NCI-H2107 (cell line): ENCODE data around the gene CALML6.

Experiments used
- DNase-seq: peaks from one replicate; lab custom pipeline; 2025; lab: John Stamatoyannopoulos, UW

The CALML6 gene

GRCh38 chr1:1942753-1943656 is 27.9 kb downstream of the CALML6 start:
- no peak for DNase-seq

DNA sequence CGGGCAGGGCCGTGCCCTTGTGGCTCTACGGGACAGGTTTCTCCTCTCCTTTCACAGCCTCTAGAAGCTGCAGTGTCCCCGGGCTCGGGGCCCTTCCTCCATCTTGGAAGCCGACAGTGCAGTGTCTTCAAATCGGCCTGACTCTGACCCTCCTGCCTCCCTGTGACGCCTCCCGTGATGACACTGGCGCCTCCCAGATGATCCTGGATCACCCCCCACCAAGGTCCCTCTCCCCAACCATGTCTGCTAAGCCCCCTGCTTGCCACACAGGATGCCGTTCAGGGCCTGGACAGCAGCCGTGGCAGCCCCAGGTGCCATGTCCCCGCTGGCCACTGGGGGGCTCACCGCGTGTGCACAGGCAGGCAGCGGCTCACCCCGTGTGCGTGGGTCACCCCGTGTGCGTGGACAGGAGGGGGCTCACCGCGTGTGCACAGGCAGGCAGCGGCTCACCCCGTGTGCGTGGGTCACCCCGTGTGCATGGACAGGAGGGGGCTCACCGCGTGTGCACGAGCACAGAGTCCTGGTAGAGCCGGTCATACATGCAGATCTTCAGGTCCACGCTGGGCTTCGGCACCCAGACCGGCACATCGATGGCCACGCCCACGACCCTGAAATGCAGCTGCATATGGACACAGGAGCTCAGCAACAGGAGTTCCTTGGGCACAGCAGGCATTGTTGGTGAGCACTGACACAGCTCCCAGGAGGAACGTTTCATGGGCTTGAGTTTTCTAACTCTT is 28.9 kb downstream of the CALML6 start:
- DNase-seq: no peak

- DNase-seq: no peak
These were observed 30.8 kb downstream of the CALML6 start for GRCh38 chr1:1945782-1946393.

DNA sequence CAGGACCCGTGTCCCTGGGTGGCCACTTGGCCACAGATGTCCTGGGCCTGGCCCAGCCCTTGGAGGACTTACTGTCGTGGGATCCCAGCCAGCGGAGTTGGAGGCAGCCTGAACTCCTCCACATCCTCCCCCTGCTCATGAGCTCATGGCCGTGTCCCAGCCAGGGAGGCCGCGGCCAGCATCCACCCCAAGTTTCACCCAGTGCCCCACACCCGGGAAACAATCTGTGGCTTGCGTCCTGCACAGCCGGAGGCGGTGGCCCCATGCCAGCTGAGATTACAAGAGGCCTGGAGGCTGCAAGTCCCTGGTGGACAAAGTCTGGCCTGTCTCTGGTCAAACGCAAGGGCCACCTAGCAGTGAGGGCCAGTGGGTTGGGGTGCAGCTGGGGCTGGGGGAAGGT is 31.5 kb downstream of the CALML6 start:
- DNase-seq: no peak

GRCh38 chr1:1947493-1947892 is 32.4 kb downstream of the CALML6 start:
- no peak for DNase-seq

- DNase-seq: no peak
These were observed 33.7 kb downstream of the CALML6 start for GRCh38 chr1:1948783-1949182.

GRCh38 chr1:1950940-1951339 is 35.9 kb downstream of the CALML6 start:
- DNase-seq: no peak

- no peak for DNase-seq
These were observed 39.0 kb downstream of the CALML6 start for GRCh38 chr1:1954015-1954414.

DNA sequence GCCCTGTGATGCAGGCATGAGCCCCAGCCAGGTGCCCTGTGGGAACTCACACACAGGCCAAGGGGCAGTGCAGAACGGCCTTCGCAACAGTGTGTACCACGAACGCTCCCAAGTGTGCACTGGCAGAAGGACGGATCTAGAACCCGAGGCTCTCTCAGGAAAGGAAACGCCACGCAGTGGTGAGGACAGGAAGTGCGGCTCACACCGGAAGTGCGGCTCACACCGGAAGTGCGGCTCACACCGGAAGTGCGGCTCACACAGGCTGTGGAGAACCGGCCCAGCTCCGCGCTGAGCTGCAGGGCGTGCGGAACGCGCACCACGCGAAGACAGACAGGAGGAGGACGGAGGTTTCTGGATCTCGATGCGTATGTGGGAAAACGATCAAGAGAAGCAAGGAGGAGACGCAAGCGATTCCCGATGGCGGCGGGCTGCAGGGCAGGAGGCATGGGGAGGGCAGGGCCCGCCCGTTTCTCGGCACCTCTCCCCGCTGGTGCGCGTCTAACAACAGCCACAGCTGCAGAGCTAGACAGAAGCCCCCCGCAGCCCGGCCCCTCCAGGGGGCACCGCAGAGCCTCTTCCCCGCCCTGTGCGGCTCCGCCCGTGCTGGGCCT is 39.9 kb downstream of the CALML6 start:
- no peak for DNase-seq

DNA sequence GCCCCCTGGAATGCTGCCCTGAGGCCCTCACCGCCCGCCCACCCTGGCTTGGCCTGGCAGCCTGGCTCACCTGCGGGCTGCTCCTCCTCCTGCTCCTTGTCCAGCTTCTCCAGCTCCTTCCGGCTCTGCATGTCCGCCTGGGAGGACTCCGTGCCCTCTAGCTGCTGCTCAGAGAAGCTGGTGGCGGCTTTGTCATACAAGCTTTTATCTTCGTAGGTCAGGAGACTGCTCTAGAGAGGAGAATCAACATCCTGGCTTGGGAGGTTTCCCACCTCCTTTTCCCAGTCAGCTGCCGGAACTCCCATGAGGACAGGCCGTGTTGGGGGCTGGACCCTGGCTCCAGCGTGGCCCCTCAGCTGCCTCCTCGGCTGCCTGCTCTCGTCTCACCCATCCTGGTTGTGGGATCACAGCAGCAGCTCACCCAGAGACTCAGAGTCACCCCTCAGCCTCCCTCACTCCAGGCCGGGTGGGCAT is 40.6 kb downstream of the CALML6 start:
- DNase-seq: no peak

DNA sequence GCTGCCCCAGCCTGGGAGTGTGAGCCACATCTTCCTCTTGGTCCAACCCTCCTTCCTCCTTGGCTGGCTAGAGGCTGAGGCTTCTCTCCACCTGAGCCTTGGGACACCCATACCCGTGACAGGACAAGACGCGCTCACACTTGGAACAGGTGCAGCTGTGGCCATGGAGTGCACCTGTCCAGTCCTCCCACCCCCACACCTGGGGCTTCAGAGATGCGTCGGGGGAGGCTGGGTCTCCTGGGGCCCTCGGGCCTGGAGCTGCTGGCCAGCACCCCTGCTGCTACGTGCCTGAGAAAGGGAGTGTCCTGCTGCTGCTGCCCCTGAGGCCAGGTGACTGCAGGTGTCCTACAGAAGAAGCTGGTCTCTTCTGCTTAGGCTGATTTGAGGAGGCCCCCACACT is 41.0 kb downstream of the CALML6 start:
- no peak for DNase-seq

DNA sequence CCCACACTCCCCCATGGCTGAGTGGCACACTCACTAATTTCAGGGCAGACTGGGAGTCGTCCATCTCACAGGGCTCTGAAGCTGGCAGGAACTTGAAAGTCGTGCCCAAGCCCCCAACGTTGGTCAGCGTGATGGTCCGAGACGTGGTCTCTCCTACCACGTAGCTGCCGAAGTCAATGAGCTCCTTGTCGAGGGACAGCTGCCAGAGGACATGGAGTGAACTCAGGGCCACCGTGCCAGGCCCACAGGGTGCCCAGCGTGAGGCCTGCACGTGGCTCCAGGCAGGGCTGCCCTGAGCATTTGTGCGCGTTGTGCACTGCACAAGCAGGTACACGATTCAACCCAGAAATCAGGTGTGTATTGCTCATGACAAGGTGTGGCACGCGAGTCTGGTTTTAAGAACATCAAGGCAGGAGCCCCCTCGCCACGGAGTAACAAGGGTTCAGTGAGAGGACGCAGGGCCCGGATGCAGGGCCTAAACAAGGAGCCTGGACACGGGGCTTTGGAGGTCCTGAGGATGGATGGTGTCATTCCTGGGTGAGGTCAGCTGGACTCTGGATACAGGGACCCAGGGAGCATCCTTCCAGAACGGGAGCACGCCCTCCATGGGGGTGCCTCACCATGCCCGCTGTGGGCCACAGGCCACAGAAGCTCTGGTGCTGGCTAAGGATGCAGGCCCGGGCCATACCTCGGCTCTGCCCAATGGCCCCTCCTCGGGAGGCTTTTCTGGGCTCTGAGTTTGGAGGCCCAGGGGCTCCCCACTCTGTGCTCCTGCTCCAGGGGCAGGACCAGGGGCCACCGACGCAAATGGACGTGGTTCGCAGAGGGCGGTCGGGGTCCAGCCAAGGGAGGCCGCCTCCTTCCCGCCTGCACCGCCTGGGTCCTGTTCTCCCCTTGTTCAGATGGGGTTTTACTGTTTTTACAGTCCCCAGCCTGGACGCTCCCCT is 41.8 kb downstream of the CALML6 start:
- DNase-seq: no peak

- no peak for DNase-seq
These were observed 42.5 kb downstream of the CALML6 start for GRCh38 chr1:1957533-1957961.

DNA sequence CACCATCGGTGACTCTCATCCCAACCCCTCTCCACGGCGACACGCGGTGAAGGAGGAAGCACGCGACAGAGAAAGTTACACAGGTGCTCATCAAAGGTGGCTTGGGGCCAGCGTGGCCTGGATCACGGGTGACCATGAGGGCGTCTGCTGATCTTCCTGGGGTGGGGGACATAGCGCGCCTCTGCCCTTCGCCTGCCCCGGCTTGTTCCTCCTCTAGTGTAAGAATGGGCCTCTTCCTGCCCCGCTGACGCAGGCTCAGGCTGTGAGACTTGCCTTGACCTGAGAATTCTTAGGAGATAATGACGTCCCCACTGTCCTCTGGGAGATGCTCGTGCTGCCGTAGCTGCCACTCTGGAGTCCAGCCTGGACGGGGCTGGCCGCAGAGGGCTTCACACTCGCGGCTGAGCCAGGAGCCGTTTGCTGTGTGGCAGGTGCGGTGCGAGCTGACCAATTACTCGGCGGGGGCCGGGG is 43.0 kb downstream of the CALML6 start:
- no peak for DNase-seq

DNA sequence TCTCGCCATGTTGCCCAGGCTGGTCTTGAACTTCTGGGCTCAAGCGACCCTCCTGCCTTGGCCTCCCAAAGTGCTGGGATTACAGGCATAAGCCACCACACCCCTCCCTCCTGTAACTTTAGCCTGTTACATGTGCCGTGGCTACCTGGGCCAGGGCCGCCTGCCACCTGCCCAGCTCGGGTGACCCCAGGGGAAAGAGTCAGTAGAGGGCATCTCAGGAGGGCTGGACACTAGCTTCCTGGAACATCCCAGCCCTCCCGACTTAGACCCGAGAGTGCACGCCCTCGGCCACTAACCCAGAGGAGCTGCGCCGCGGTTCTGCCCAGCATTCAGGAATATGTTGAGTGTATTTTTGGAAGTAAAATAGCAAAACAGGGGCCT is 44.4 kb downstream of the CALML6 start:
- no peak for DNase-seq

- DNase-seq: peak; percentile 11
These were observed 44.9 kb downstream of the CALML6 start for GRCh38 chr1:1959840-1960479.

GRCh38 chr1:1960480-1961196 is 45.6 kb downstream of the CALML6 start:
- DNase-seq: no peak

- DNase-seq: no peak
These were observed 47.7 kb downstream of the CALML6 start for GRCh38 chr1:1962752-1963151.

DNA sequence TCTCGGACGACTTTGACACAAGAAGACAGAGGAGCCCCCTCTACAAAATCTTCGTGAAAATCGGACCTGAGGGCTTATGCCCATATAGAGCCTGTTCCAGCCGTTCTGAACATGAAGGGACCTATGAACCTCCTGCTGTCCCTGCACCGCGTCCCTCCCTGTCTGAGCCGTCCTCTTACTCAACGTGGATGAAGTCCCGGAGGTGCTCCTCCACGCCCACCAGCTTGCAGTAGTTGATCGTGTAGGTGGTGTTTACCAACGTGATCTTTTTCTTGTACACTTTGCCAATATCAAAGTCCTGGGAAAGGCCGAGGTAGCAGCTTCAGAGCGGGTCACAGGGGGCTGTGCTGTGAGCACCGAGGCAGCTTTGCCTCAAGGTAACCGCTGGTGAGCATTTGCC is 48.5 kb downstream of the CALML6 start:
- no peak for DNase-seq

GRCh38 chr1:1964811-1965210 is 49.8 kb downstream of the CALML6 start:
- no peak for DNase-seq
